ENCODE measurements around the gene ZFP36L2. TPM values are rescaled to one million over a fixed set of nuclear protein-coding genes. Genes with fewer than 3 reads are reported as not detected.
"Not testable (repeated sequence)": the region's sequence is repeated elsewhere in the genome, so short reads cannot be mapped to it uniquely, and the experiment has no call there.

ZFP36L2 gene
- total RNA-seq, 1 experiment from 2014 or later, result 10.6 TPM

- H3K27ac ChIP-seq (ENCODE audit: low read length), result no peak overlapping the region
- no peaks in the 10 kb centered on the region for H3K36me3 ChIP-seq (ENCODE audit: insufficient read depth, low read length)
- no peak overlapping the region for H3K4me2 ChIP-seq (ENCODE audit: low read depth, low read length, poor library complexity, severe bottlenecking)
- H3K79me2 ChIP-seq (ENCODE audit: low read length), result no peaks in the 10 kb centered on the region
- no peaks in the 10 kb centered on the region for H3K27me3 ChIP-seq (ENCODE audit: low read length)
- no peak for DNase-seq
- H3K9me3 ChIP-seq (ENCODE audit: low read length), result no peaks in the 10 kb centered on the region
- H3K4me3 ChIP-seq (ENCODE audit: low read length), result no peak overlapping the region
- no peaks in the 10 kb centered on the region for H3K9me2 ChIP-seq (replicated peaks; ENCODE audit: insufficient read depth, low read length)
- H4K20me1 ChIP-seq (ENCODE audit: insufficient read depth, low read depth, low read length), result no peaks in the 10 kb centered on the region
- H2AFZ ChIP-seq (ENCODE audit: low read length), result no peak overlapping the region
- peaks cover 7% of the 10 kb centered on the region for H3K4me1 ChIP-seq (ENCODE audit: low read length)
- H3K9ac ChIP-seq (ENCODE audit: low read length), result no peak overlapping the region
Measured at GRCh38 chr2:43193652-43194120, 32.7 kb downstream of the ZFP36L2 start.

GRCh38 chr2:43192744-43193651, 33.4 kb downstream of the ZFP36L2 start:
- Histone ChIP-seq H3K4me1 (ENCODE audit: low read length) (peaks cover 7% of the 10 kb centered on the region), H3K36me3 (ENCODE audit: insufficient read depth, low read length) (no peaks in the 10 kb centered on the region), H3K79me2 (ENCODE audit: low read length) (no peaks in the 10 kb centered on the region), H3K9me3 (ENCODE audit: low read length) (no peaks in the 10 kb centered on the region), H2AFZ (ENCODE audit: low read length) (no peak overlapping the region), H3K9me2 (replicated peaks; ENCODE audit: insufficient read depth, low read length) (no peaks in the 10 kb centered on the region), H4K20me1 (ENCODE audit: insufficient read depth, low read depth, low read length) (no peaks in the 10 kb centered on the region), H3K4me3 (ENCODE audit: low read length) (no peak overlapping the region), H3K27me3 (ENCODE audit: low read length) (no peaks in the 10 kb centered on the region), H3K27ac (ENCODE audit: low read length) (no peak overlapping the region), H3K9ac (ENCODE audit: low read length) (no peak overlapping the region), H3K4me2 (ENCODE audit: low read depth, low read length, poor library complexity, severe bottlenecking) (no peak overlapping the region)
- no peak for DNase-seq

- Histone ChIP-seq H4K20me1 (ENCODE audit: insufficient read depth, low read depth, low read length) (no peaks in the 10 kb centered on the region), H3K4me2 (ENCODE audit: low read depth, low read length, poor library complexity, severe bottlenecking) (no peak overlapping the region), H3K27ac (ENCODE audit: low read length) (no peak overlapping the region), H3K4me3 (ENCODE audit: low read length) (no peak overlapping the region), H3K27me3 (ENCODE audit: low read length) (no peaks in the 10 kb centered on the region), H3K4me1 (ENCODE audit: low read length) (peaks cover under 1% of the 10 kb centered on the region), H3K9me3 (ENCODE audit: low read length) (no peaks in the 10 kb centered on the region), H3K9ac (ENCODE audit: low read length) (no peak overlapping the region), H2AFZ (ENCODE audit: low read length) (no peak overlapping the region), H3K9me2 (replicated peaks; ENCODE audit: insufficient read depth, low read length) (no peaks in the 10 kb centered on the region), H3K79me2 (ENCODE audit: low read length) (no peaks in the 10 kb centered on the region), H3K36me3 (ENCODE audit: insufficient read depth, low read length) (no peaks in the 10 kb centered on the region)
- DNase-seq, result peak; percentile 54
Measured at GRCh38 chr2:43191947-43192516, 34.4 kb downstream of the ZFP36L2 start.

- Histone ChIP-seq H3K9me3 (ENCODE audit: low read length) (no peaks in the 10 kb centered on the region), H3K27ac (ENCODE audit: low read length) (no peak overlapping the region), H3K36me3 (ENCODE audit: insufficient read depth, low read length) (no peaks in the 10 kb centered on the region), H3K79me2 (ENCODE audit: low read length) (no peaks in the 10 kb centered on the region), H3K27me3 (ENCODE audit: low read length) (no peaks in the 10 kb centered on the region), H2AFZ (ENCODE audit: low read length) (no peak overlapping the region), H4K20me1 (ENCODE audit: insufficient read depth, low read depth, low read length) (no peaks in the 10 kb centered on the region), H3K9me2 (replicated peaks; ENCODE audit: insufficient read depth, low read length) (no peaks in the 10 kb centered on the region), H3K4me3 (ENCODE audit: low read length) (no peak overlapping the region), H3K4me2 (ENCODE audit: low read depth, low read length, poor library complexity, severe bottlenecking) (no peak overlapping the region), H3K9ac (ENCODE audit: low read length) (no peak overlapping the region), H3K4me1 (ENCODE audit: low read length) (no peaks in the 10 kb centered on the region)
- DNase-seq, result no peak
Measured at GRCh38 chr2:43190311-43191052, 35.9 kb downstream of the ZFP36L2 start.

- H3K9me2 ChIP-seq (replicated peaks; ENCODE audit: insufficient read depth, low read length); H3K27ac ChIP-seq (ENCODE audit: low read length); H3K36me3 ChIP-seq (ENCODE audit: insufficient read depth, low read length); H3K4me2 ChIP-seq (ENCODE audit: low read depth, low read length, poor library complexity, severe bottlenecking); DNase-seq; H3K4me1 ChIP-seq (ENCODE audit: low read length); H3K79me2 ChIP-seq (ENCODE audit: low read length); H2AFZ ChIP-seq (ENCODE audit: low read length); H3K9me3 ChIP-seq (ENCODE audit: low read length); H3K4me3 ChIP-seq (ENCODE audit: low read length); H3K9ac ChIP-seq (ENCODE audit: low read length); H4K20me1 ChIP-seq (ENCODE audit: insufficient read depth, low read depth, low read length); H3K27me3 ChIP-seq (ENCODE audit: low read length): not testable (repeated sequence)
Measured at GRCh38 chr2:43189861-43190260, 36.5 kb downstream of the ZFP36L2 start.

- H3K9ac ChIP-seq (ENCODE audit: low read length), result no peak overlapping the region
- H3K4me3 ChIP-seq (ENCODE audit: low read length), result no peak overlapping the region
- no peaks in the 10 kb centered on the region for H3K4me1 ChIP-seq (ENCODE audit: low read length)
- no peaks in the 10 kb centered on the region for H4K20me1 ChIP-seq (ENCODE audit: insufficient read depth, low read depth, low read length)
- DNase-seq, result no peak
- H3K79me2 ChIP-seq (ENCODE audit: low read length), result no peaks in the 10 kb centered on the region
- H3K9me3 ChIP-seq (ENCODE audit: low read length), result no peaks in the 10 kb centered on the region
- no peaks in the 10 kb centered on the region for H3K9me2 ChIP-seq (replicated peaks; ENCODE audit: insufficient read depth, low read length)
- H2AFZ ChIP-seq (ENCODE audit: low read length), result no peak overlapping the region
- H3K4me2 ChIP-seq (ENCODE audit: low read depth, low read length, poor library complexity, severe bottlenecking), result no peak overlapping the region
- H3K36me3 ChIP-seq (ENCODE audit: insufficient read depth, low read length), result no peaks in the 10 kb centered on the region
- no peaks in the 10 kb centered on the region for H3K27me3 ChIP-seq (ENCODE audit: low read length)
- H3K27ac ChIP-seq (ENCODE audit: low read length), result no peak overlapping the region
Measured at GRCh38 chr2:43188561-43189386, 37.6 kb downstream of the ZFP36L2 start.

GRCh38 chr2:43186679-43187374, 39.6 kb downstream of the ZFP36L2 start:
- Histone ChIP-seq H3K4me1 (ENCODE audit: low read length) (no peaks in the 10 kb centered on the region), H3K27ac (ENCODE audit: low read length) (no peak overlapping the region), H3K9ac (ENCODE audit: low read length) (no peak overlapping the region), H3K4me3 (ENCODE audit: low read length) (no peak overlapping the region), H3K9me3 (ENCODE audit: low read length) (no peaks in the 10 kb centered on the region), H3K27me3 (ENCODE audit: low read length) (no peaks in the 10 kb centered on the region), H3K79me2 (ENCODE audit: low read length) (no peaks in the 10 kb centered on the region), H4K20me1 (ENCODE audit: insufficient read depth, low read depth, low read length) (no peaks in the 10 kb centered on the region), H3K9me2 (replicated peaks; ENCODE audit: insufficient read depth, low read length) (no peaks in the 10 kb centered on the region), H3K4me2 (ENCODE audit: low read depth, low read length, poor library complexity, severe bottlenecking) (no peak overlapping the region), H2AFZ (ENCODE audit: low read length) (no peak overlapping the region), H3K36me3 (ENCODE audit: insufficient read depth, low read length) (no peaks in the 10 kb centered on the region)
- no peak for DNase-seq

Measured in Karpas-422 (cell line).